HUDEP-2 (cell line): Measurements from ENCODE around the gene DDIT4.
"Not testable (repeated sequence)": the region's sequence is repeated elsewhere in the genome, so short reads cannot be mapped to it uniquely, and the experiment has no call there.

Experiments
- DNase-seq, 76 experiments: peaks; one replicate each; lab custom pipeline; 2025; ENCODE audit not compliant: unreplicated experiment in 76 of 76; lab: John Stamatoyannopoulos, UW

The DDIT4 gene, protein sequence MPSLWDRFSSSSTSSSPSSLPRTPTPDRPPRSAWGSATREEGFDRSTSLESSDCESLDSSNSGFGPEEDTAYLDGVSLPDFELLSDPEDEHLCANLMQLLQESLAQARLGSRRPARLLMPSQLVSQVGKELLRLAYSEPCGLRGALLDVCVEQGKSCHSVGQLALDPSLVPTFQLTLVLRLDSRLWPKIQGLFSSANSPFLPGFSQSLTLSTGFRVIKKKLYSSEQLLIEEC

DNA sequence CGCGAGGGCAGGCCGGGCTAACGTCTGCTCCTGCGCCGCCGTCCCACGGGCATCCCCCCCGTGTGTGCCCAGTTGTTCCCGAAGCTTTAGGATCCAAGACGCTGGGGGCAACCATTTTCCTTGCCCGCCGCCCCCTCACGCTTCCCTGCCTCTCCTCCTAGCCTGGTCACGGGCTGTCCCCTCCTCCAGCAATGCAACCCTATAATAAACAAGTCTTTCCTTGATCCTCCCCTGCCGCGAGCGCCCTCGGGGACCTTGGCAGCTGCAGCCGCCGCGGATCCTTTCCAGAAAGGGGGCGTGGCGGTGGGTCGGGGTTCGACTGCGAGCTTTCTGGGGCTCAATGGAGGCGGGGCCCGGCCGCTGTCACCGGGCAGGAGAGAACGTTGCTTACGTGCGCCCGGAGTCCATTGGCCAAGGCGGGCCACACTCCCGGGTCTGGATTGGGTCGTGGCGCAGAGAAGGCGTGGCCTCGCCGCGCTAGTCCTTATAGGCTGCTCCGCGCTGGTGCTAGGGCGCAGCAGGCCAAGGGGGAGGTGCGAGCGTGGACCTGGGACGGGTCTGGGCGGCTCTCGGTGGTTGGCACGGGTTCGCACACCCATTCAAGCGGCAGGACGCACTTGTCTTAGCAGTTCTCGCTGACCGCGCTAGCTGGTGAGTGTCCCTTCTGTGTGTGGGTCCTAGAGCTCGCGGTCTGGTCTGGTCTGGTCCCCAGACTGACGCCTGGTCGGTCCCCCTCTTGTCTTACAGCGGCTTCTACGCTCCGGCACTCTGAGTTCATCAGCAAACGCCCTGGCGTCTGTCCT, at the start of gene DDIT4:
Gene DDIT4 (plus strand): TSS at position 515 of the 803 bp plus-strand sequence. CDS start 293 bp downstream, outside the sequence.
- peak in 75 of 76 experiments; percentile 79 to 99 (median 98) for DNase-seq

DNA sequence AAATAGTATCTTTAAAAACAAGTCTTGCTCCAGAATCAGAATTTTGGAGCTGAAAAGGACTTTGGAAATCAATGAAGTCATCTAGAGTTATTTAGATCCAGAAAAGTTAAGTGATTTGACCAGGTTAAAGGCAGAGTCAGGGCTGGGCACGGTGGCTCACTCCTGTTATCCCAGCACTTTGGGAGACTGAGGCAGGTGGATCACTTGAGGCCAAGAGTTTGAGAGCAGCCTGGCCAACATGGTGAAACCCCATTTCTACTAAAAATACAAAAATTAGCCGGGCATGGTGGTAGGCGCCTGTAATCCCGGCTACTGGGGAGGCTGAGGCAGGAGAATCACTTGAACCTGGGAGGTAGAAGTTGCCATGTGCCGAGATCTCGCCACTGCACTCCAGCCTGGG, 49.5 kb upstream of the DDIT4 start:
- DNase-seq, result not testable (repeated sequence)

- no peak for DNase-seq
Measured at GRCh38 chr10:72226418-72227027, 47.2 kb upstream of the DDIT4 start.

DNA sequence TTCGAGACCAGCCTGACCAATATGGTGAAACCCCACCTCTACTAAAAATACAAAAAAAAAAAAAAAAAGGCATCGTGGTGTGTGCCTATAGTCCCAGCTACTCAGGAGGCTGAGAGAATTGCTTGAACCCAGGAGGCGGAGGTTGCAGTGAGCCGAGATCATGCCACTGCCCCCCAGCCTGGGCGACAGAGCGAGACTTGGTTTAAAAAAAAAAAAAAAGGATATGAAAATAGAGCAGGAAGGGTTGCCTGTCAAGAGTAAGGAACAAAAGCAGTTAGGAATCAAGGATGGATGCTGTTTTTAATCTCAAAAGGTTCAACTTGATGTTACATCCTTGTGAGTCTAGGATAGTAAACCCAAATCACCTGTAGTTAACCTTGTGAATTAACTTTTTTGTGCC, 45.9 kb upstream of the DDIT4 start:
- no peak for DNase-seq

- no peak for DNase-seq
Measured at GRCh38 chr10:72228318-72228751, 45.4 kb upstream of the DDIT4 start.

DNA sequence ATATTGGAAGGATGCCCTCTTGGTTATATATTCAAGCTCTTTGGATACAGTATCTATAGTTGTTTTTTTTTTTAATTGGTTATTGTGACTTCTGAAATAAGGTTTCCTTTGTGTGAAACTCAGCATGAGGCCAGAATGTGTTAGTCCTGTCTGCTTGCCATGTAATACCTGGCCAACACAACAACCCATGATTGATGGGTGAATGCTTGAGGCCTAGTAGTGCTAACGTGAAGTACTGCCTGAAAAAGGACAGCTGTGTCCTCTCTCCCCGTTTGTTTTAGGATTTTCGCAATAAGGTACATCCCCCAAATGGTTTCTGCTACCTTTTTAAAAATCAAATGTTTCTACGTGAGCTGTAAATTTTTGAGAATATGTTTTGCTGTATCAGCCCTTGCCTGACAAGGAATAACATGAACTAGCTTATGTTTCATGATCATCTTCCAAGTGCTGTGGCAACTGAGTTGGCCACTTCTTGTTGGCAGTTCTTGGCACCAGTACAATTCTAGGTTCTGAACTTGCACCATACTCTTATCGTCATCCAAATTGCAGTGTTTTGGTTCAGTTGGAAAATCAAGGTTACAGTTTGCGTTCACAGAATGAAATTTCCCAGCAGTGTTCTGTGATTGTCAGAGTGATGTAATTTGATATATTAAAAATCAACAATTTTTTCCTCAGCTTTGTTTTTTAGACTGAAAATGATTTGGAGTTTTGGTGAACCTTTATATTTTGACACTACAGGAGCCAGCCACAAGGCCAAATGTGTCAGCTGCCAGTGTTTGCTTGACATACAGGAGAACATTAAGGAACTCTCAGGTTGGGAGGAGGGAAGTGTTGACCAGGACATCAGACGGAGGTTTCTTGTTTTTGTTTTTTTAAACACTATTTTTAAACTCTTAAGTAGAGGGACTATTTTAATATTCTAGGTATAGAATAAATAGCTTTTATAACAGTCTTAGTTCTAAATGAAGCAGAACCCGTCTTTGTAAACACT, 44.2 kb upstream of the DDIT4 start:
- no peak for DNase-seq

GRCh38 chr10:72233621-72234020, 40.1 kb upstream of the DDIT4 start:
- no peak for DNase-seq

DNA sequence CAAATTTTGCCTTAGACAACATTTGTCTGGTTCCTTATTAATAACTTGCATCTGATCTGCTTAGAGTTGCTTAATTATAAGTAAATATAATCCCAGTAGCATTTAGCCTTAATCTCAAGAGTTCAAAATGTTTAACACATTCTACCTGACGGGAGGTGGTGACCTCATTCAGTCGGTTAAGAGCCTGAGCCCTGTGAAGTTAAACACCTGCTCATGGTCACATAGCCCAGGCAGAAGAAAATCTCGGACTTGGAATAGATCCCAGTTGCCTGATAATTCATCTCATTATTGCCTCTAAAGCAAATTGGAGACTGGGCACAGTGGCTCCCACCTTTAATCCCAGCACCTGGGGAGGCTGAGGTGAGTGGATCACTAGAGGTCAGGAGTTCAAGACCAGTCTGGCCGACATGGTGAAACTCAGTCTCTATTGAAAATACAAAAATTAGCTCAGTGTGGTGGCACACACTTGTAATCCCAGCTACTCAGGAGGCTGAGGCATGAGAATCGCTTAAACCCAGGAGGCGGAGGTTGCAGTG, 39.1 kb upstream of the DDIT4 start:
- DNase-seq, result no peak

DNA sequence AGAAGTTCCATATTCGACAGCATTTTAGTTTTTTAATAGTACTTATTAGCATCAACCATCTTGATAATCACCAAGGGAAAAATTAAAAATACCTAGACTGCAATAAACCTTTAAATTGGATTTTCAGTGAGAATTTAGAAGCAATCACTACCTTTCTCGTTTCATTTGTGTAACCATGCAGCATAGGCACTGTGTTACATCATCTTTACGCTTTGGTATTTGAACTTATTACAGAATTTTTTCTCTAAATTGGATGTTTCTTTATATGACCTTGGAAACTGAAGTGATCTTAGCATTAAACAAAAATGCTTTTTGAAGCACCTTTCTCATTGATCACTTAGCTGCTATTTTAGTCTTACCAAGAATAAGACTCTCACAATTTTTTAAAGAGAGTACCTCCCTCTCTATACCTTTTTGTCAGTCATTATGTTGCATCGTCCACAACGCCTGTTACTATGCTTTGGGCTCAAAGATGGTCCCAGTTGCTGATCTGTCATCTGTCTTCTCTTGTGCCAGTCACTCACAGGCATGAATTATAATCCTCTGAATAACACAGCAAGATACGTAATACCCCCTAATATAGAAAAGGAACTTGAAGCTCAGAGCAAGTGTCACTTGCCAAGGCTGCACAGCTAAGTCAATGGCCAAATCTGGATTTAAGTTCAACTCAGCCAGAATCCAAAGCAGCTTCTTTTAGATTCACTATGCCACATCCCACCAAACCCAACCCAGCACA, 38.0 kb upstream of the DDIT4 start:
- DNase-seq, result no peak

DNA sequence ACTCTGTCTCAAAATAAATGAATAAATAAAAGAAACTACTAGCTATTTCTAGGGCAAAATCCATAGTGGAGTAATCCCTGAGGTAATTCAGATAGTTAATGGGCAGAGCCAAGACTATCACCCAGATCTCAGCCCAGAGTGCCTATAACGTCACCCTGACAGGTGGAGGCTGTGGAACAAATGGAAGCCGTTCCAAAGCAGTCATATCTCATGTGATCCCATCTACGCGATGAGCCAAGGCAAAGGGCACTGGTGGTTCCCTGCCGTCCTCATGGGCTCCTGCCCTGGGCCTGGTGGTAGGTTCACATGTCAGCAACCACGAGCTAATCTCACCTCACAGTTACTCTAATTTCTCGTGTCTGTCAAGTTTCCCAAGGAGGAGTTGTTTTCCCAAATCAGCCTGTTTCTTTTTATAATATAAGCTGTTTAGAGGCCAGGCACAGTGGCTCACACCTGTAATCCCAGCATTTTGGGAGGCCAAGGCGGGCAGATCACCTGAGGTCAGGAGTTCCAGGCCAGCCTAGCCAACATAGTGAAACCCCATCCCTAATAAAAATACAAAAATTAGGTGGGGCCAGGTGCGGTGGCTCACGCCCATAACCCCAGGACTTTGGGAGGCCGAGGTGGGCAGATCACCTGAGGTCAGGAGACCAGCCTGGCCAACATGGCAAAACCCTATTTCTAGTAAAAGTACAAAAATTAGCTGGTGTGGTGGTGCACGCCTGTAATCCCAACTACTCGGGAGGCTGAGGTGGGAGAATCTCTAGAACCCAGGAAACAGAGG, 35.1 kb upstream of the DDIT4 start:
- DNase-seq, result no peak

GRCh38 chr10:72239409-72239808, 34.3 kb upstream of the DDIT4 start:
- no peak for DNase-seq

GRCh38 chr10:72240371-72240770, 33.4 kb upstream of the DDIT4 start:
- DNase-seq, result no peak

DNA sequence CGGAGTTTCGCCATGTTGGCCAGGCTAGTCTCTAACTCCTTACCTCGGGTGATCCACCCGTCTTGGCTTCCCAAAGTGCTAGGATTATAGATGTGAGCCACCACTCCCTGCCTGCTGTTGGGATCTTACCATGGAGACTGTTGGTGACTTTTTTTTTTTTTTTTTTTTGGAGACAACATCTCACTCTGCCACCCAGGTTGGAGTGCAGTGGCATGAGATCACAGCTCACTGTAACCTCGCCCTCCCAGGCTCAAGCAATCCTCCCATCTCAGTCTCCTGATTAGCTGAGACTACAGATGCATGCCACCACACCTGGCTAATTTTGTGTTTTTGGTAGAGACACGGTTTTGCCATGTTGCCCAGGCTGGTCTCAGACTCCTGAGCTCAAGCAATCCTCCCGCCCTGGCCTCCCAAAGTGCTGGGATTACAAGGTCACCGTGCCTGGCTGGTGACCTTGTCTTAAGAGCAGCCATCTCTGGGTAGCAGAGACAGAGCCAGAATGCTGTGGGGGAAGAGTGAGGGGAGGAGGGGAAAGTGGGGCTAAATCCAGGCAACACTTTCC, 32.0 kb upstream of the DDIT4 start:
- no peak for DNase-seq

DNA sequence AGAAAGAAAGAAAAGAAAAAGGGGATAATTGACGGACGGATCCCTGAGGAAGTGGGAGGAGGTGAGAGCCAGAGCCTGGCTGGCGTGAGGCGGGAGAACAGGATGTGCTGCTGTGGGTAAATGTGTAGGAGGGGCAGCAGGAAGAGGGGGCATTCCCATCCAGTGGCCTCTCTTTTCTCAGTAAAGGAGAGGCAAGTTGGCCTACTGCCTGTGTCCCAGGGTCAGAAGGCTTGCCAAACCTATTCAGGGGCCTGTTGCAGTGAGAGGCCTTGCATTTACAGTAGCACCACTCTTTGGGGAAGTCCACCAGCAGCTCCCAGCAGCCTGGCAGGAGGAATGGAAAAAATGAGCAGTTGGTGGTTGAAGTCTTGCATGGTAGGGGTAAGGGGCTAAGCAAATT, 31.0 kb upstream of the DDIT4 start:
- DNase-seq, result peak in 15 of 76 experiments; percentile 16 to 52 (median 33)

- DNase-seq, result no peak
Measured at GRCh38 chr10:72243822-72244437, 29.8 kb upstream of the DDIT4 start.

GRCh38 chr10:72244573-72245038, 29.1 kb upstream of the DDIT4 start:
- DNase-seq, result no peak

- peak in 6 of 76 experiments; percentile 13 to 36 (median 28) for DNase-seq
Measured at GRCh38 chr10:72245949-72246525, 27.7 kb upstream of the DDIT4 start.
